DND-41 (cell line): Measurements from ENCODE around the gene FOXK2.

Experiments used
- CTCF ChIP-seq: IDR thresholded peaks from 2 replicates; pipeline ENCODE4 v1.5.1; 2012; ENCODE audit warnings: borderline replicate concordance, low read length, moderate library complexity, mild to moderate bottlenecking; ENCODE audit not compliant: poor library complexity, severe bottlenecking; ENCODE audit errors: extremely low read depth
- EZH2 ChIP-seq: IDR thresholded peaks from 3 replicates; pipeline ENCODE4 v1.6.1; 2012; ENCODE audit warnings: borderline replicate concordance, low read depth, mild to moderate bottlenecking, moderate library complexity, low read length, inconsistent platforms; ENCODE audit not compliant: severe bottlenecking

DNA sequence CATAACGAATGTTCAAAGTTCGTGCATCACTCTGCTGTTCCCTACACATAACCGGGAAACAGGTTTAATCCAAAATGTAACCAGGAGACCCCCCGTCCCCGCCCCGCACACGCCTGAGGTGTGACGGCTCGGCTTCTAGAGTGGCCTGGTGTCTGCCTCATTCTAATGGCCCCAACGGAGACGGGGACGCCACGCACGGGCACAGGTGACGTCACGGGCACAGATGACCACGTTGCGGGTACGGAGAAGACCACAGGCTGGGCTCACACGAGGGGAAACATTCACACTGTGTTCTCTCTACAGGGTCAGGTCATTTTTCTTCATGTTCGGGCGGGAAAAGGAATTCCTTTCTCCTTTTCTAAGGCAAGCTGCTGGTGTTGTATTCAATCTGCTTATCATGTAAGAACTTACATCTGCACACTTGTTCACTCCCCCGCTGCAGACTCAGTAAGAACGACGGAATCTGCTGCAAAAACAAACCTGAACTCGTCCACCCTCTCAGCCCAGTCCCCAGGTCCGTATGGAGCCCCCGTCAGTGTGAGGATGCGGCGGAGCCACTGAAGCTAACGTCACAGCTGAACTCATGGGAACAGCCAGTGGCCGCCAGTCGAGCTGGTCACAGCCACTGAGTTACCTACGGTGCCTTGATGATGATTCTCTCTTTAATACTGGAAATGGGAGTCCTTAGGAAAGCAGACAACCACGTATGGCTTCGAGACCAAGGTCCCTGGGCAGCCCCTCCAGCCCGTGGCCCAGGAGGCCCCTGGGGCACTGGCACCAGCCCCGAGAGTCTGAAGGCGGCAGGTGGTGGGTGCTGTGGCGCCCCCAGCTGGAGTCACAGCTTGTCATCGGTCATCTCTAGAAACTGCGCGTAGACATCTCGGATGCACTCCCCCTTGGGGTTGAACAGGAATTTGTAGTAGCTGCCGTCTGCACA lies 95.8 kb downstream of the FOXK2 start:
- no peak for TF ChIP-seq EZH2
- TF ChIP-seq CTCF: peak; percentile 22
